NCI-H2196 (cell line): ENCODE data around the gene EFEMP1.
"Not testable (repeated sequence)": the region's sequence is repeated elsewhere in the genome, so short reads cannot be mapped to it uniquely, and the experiment has no call there.

Experiments
- DNase-seq: peaks from one replicate; lab custom pipeline; 2025; ENCODE audit not compliant: unreplicated experiment; lab: John Stamatoyannopoulos, UW

The EFEMP1 gene

DNA sequence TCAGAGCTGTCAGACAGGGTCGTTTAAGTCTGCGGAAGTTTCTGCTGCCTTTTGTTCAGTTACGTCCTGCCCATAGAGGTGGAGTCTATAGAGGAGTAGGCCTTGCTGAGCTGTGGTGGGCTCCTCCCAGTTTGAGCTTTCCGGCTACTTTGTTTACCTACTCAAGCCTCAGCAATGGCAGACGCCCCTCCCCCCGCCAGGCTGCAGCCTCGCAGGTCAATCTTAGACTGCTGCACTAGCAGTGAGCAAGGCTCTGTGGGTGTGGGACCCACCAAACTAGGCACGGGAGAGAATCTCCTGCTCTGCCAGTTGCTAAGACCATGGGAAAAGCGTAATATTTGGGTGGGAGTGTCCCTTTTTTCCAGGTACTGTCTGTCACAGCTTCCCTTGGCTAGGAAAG, 86.5 kb downstream of the EFEMP1 start:
- DNase-seq, result no peak

DNA sequence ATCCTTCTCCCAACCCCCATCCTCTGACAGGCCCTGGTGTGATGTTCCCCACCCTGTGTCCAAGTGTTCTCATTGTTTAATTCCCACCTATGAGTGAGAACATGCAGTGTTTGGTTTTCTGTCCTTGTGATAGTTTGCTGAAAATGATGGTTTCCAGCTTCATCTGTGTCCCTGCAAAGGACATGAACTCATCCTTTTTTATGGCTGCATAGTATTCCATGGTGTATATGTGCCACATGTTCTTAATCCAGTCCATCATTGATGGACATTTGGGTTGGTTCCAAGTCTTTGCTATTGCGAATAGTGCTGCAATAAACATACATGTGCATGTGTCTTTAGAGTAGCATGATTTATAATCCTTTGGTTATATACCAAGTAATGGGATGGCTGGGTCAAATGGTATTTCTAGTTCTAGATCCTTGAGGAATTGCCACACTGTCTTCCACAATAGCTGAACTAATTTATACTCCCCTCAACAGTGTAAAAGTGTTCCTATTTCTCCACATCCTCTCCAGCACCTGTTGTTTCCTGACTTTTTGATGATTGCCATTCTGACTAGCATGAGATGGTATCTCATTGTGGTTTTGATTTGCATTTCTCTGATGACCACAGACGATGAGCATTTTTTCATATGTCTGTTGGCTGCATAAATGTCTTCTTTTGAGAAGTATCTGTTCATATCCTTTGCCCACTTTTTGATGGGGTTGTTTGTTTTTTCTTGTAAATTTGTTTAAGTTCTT, 91.7 kb downstream of the EFEMP1 start:
- DNase-seq, result not testable (repeated sequence)

DNA sequence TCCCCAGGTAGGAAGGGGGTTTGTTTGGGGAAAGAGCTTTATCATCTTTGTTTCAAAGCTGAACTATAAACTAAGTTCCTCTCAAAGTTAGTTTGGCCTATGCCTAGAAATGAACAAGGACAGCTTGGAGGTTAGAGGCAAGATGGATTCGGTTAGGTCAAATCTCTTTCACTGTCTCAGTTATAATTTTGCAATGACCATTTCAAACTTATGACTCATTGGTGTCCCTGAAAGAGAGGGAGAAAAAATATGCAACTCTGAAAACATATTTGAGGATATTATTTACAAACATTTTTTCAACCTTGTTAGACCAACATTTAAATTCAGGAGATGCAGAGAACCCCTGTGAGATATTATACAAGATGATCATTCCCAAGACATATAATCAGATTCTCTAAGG, 95.7 kb downstream of the EFEMP1 start:
- DNase-seq, result no peak

DNA sequence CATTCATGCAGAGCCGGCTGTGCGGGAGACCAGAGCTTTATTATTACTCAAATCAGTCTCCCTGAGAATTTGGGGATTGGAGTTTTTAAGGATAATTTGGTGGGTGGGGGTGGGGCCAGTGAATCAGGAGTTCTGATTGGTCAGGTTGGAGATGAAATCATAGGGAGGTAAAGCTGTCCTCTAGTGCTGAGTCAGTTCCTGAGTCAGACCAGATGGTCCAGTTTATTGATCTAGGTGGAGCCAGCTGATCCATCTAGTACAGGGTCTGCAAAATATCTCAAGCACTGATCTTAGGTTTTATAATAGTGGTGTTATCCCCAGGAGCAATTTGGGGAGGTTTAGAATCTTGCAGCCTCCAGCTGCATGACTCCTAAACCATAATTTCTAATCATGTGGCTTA, 96.2 kb downstream of the EFEMP1 start:
- DNase-seq, result not testable (repeated sequence)

DNA sequence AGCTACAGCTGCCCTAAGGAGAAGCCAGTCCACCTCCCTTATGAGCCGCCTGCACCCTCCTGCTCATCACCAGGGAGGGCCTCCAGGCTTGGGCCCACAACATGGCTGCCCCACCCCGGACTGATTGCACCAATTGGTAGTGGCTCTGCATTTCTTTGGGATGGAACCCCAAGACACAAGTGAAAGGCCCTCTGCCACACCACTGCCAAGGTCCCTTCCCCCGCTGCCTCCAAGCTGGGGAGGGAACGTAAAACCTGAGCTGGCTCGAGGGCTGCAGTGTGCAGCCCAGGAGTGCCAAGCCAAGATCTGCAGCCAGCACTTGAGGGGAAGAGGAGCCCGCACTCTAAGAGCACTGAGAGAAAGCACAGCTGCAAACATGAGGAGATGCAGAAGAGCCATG, 97.3 kb downstream of the EFEMP1 start:
- no peak for DNase-seq

DNA sequence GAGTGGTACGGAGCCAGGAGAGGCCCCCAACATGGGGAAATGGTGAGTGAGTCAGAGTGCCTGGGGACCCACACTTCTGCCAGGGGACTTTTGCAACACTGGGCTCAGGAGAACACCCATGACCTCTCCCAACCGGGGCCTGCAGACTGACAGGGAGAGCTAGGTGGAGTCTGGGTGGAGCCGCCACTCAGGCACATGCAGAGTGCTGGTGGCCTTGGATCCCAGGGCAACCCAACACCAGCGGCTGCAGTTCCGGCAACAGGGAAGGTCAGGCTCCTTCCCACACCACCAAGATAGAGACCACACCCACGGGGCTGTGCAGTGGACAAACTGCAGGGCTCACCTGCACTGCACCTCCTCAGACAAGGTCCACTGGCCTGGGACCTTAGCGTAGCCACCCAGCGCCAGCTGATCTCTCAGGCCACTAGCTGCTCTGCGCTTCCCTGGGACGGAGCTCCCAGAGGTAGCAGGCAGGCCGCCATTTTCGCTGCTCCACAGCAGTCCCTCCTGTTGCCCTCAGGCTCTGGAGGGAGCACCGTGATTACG, 99.0 kb downstream of the EFEMP1 start:
- no peak for DNase-seq
